Kidney (tissue), 14 donors: ENCODE results near the gene TESPA1. TPM values are rescaled to one million over a fixed set of nuclear protein-coding genes. Genes with fewer than 3 reads are reported as not detected.

ENCODE experiments used
- DNase-seq, 5 donors: peaks; one replicate each; pipeline ENCODE4 v3.0.0-alpha.2; 2013 to 2020
- FAIRE-seq: peaks from 2 replicates; lab custom pipeline; 2012; peaks lifted over from hg19 to GRCh38; lab: Jason Lieb, UNC
- H3K27ac ChIP-seq, 2 donors: one replicate each; pipeline ENCODE4 v1.7.0; 2013; ENCODE audit warnings: low read depth in 2 of 2, low read length in 2 of 2, inconsistent platforms in 1 of 2
- H3K27me3 ChIP-seq: one replicate; pipeline ENCODE4 v1.7.1; 2013; ENCODE audit warnings: low read length, inconsistent platforms; ENCODE audit not compliant: control insufficient read depth, insufficient read depth
- H3K36me3 ChIP-seq, 3 donors: one replicate each; pipeline versions ENCODE4 v1.7.0 to v1.7.1; 2013; ENCODE audit warnings: low read length in 3 of 3, control low read depth in 1 of 3, inconsistent platforms in 1 of 3; ENCODE audit not compliant: insufficient read depth in 3 of 3, control insufficient read depth in 2 of 3
- H3K4me1 ChIP-seq, 3 donors: one replicate each; pipeline versions ENCODE4 v1.7.0 to v1.7.1; 2013; ENCODE audit warnings: low read length in 3 of 3, inconsistent platforms in 1 of 3, low read depth in 1 of 3; ENCODE audit not compliant: control insufficient read depth in 2 of 3, insufficient read depth in 2 of 3
- H3K4me3 ChIP-seq, 3 donors: one replicate each; pipeline versions ENCODE4 v1.7.0 to v1.8.1; 2013; ENCODE audit warnings: low read length in 3 of 3, control low read depth in 1 of 3, inconsistent platforms in 1 of 3
- H3K9ac ChIP-seq, 3 donors: one replicate each; pipeline versions ENCODE4 v1.7.0 to v1.7.1; 2013; ENCODE audit warnings: low read length in 3 of 3, control low read depth in 1 of 3, inconsistent platforms in 1 of 3
- H3K9me3 ChIP-seq, 3 donors: one replicate each; pipeline versions ENCODE4 v1.7.0 to v1.7.1; 2013; ENCODE audit warnings: low read length in 3 of 3, control low read depth in 1 of 3, inconsistent platforms in 1 of 3; ENCODE audit not compliant: control insufficient read depth in 2 of 3, insufficient read depth in 1 of 3
- intact Hi-C: fragments of 100-400 bp; cut with DNase I; formaldehyde crosslinking; loops from one replicate; pipeline ENCODE4 v1.11.1; 2022
- polyA plus RNA-seq: library from polyadenylated mRNA; stranded (reverse); fragments of 350-450 nt; fragmentation: Illumina TruSeq; extraction: RNeasy Lipid Tissue Mini Kit (QIAGEN cat#74804); gene quantifications from one replicate; pipeline ENCODE4 v1.2.3, GENCODE V29; 2014; ENCODE audit warnings: low read depth, low replicate concordance; ENCODE audit not compliant: insufficient read depth
- total RNA-seq: library from RNA; stranded (reverse); fragmentation: NEBNext Ultra II Directional; extraction: Animal tissue kit (Norgen Biotek cat#: 25700); gene quantifications from one replicate; pipeline ENCODE4 v1.2.1, GENCODE V29; 2021
- TF ChIP-seq, protein P1 (sequence below): IDR thresholded peaks from 3 replicates; pipeline ENCODE4 v1.5.1; 2012; ENCODE audit warnings: mild to moderate bottlenecking, moderate library complexity, borderline replicate concordance; ENCODE audit not compliant: insufficient read depth; ENCODE audit errors: extremely low read depth
- donor health status: control.
- donor health status: control.
- donor health status: control.
- donor health status: control.
- donor health status: control.
- donor health status: DM: yes; HTN: yes; CAD: no.
- donor health status: Normal renal cell carcinoma (clear cell type).

Gene TESPA1
- total and polyA plus RNA-seq, 2 donors from 2014 or later = 4.9 TPM; not detected in 1

GRCh38 chr12:54940727-54941315, 43.7 kb downstream of the TESPA1 start:
- no peak overlapping the region for H3K4me3 ChIP-seq
- no peak overlapping the region for H3K9ac ChIP-seq
- no peak for DNase-seq
- H3K36me3 ChIP-seq = no peaks in the 10 kb centered on the region
- no peaks in the 10 kb centered on the region for H3K27me3 ChIP-seq
- no peaks in the 10 kb centered on the region for H3K9me3 ChIP-seq
- H3K4me1 ChIP-seq = no peaks in the 10 kb centered on the region
- TF ChIP-seq, protein P1, sequence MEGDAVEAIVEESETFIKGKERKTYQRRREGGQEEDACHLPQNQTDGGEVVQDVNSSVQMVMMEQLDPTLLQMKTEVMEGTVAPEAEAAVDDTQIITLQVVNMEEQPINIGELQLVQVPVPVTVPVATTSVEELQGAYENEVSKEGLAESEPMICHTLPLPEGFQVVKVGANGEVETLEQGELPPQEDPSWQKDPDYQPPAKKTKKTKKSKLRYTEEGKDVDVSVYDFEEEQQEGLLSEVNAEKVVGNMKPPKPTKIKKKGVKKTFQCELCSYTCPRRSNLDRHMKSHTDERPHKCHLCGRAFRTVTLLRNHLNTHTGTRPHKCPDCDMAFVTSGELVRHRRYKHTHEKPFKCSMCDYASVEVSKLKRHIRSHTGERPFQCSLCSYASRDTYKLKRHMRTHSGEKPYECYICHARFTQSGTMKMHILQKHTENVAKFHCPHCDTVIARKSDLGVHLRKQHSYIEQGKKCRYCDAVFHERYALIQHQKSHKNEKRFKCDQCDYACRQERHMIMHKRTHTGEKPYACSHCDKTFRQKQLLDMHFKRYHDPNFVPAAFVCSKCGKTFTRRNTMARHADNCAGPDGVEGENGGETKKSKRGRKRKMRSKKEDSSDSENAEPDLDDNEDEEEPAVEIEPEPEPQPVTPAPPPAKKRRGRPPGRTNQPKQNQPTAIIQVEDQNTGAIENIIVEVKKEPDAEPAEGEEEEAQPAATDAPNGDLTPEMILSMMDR = no peak
- intact Hi-C loops = no loop called here
- FAIRE-seq = no peak
- no peak overlapping the region for H3K27ac ChIP-seq

DNA sequence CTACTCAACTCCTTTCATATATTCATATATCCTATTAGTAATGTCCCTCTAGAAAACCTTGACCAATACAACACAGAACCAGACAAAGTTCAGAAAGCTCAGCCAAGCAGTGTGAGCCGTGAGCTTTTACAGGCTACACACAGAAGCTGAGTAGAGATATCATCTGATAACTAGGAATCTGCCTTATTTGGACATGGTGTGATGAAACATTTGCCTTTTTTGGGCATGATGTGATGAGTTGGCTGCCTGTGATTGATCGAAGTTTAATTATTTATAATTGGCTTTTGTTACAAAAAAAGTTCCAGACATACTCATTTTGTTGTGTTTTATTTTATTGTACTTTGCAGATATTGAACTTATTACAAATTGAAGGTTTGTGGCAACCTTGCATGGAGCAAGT, 46.6 kb downstream of the TESPA1 start:
- FAIRE-seq = no peak
- no peak overlapping the region for H3K9ac ChIP-seq
- intact Hi-C loops = no loop called here

DNA sequence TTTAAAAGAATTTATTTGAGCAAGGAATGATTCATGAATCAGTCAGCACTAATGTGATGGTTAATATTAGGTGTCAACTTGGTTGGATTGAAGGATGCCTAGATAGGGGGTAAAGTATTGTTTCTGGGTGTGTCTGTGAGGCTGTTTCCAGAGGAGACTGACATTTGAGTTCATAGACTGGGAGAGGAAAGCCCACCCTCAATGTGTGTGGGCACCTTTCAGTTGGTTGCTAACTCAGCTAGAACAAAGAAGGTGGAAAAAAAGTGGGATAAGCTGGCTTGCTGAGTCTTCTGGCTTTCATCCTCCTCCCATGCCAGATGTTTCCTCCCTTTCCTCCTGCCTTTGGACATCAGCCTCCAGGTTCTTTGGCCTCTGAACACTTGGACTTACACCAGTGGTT, 47.2 kb downstream of the TESPA1 start:
- Histone ChIP-seq H3K27me3 (no peaks in the 10 kb centered on the region), H3K9ac (no peak overlapping the region), H3K4me1 (no peaks in the 10 kb centered on the region), H3K4me3 (no peak overlapping the region), H3K9me3 (no peaks in the 10 kb centered on the region), H3K36me3 (no peaks in the 10 kb centered on the region), H3K27ac (no peak overlapping the region)
- TF ChIP-seq, protein P1 = no peak
- intact Hi-C loops = no loop called here
- no peak for DNase-seq
- no peak for FAIRE-seq

More for the DNA sequence above, 46.6 kb downstream of the TESPA1 start:
- no peak for DNase-seq
- Histone ChIP-seq H3K27me3 (no peaks in the 10 kb centered on the region), H3K27ac (no peak overlapping the region), H3K9me3 (no peaks in the 10 kb centered on the region), H3K36me3 (no peaks in the 10 kb centered on the region), H3K4me3 (no peak overlapping the region), H3K4me1 (no peaks in the 10 kb centered on the region)
- TF ChIP-seq, protein P1 = no peak

DNA sequence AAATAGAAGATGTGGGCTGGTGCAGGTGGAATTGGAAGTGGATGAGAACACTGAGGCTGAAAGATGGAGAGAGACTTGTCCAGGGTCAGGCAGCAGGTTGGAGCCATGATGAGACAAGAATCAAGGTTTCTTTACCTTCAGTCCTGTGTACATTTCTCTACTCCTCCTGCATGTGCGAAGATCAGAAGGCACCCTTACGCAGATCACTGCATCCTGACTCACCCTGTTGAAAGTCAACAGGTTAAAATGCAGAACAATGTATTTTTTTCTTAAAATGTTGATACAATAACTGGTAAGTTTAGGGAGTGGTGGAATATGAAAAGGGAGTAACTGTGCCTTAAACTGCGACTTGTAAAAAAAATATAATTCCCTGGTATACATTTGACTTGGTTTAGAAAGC, 47.8 kb downstream of the TESPA1 start:
- H3K4me3 ChIP-seq = no peak overlapping the region
- DNase-seq (no peak), FAIRE-seq (no peak)
- TF ChIP-seq, protein P1 = no peak
- no peaks in the 10 kb centered on the region for H3K4me1 ChIP-seq
- intact Hi-C loops = no loop called here
- H3K36me3 ChIP-seq = no peaks in the 10 kb centered on the region
- no peaks in the 10 kb centered on the region for H3K27me3 ChIP-seq
- H3K9me3 ChIP-seq = no peaks in the 10 kb centered on the region
- no peak overlapping the region for H3K9ac ChIP-seq
- no peak overlapping the region for H3K27ac ChIP-seq
